Activated CD4-positive, alpha-beta T cell treated with anti-CD3 and anti-CD28 coated beads, Interleukin-2, amount 50 U/mL, for 4 hours (primary cell): Measurements from ENCODE around the gene PGM5.

ENCODE experiments used
- DNase-seq, 2 experiments: peaks; one replicate each; pipeline ENCODE4 v3.0.0-alpha.2; 2020

The PGM5 gene

GRCh38 chr9:68500457-68501381 lies 144.3 kb downstream of the PGM5 start:
- no peak for DNase-seq

GRCh38 chr9:68502279-68502678 lies 145.9 kb downstream of the PGM5 start:
- DNase-seq = no peak

- DNase-seq = no peak
These were observed 149.4 kb downstream of the PGM5 start for GRCh38 chr9:68505681-68506409.

- DNase-seq = no peak
These were observed 150.1 kb downstream of the PGM5 start for GRCh38 chr9:68506551-68506950.

- DNase-seq = no peak
These were observed 150.9 kb downstream of the PGM5 start for GRCh38 chr9:68507130-68507805.

- DNase-seq = no peak
These were observed 151.4 kb downstream of the PGM5 start for GRCh38 chr9:68507806-68508145.

GRCh38 chr9:68508547-68508946 lies 152.1 kb downstream of the PGM5 start:
- no peak for DNase-seq

- DNase-seq = no peak
These were observed 153.3 kb downstream of the PGM5 start for GRCh38 chr9:68509689-68510088.

- no peak for DNase-seq
These were observed 157.0 kb downstream of the PGM5 start for GRCh38 chr9:68513385-68513784.

- DNase-seq = no peak
These were observed 157.6 kb downstream of the PGM5 start for GRCh38 chr9:68513981-68514380.

- DNase-seq = no peak
These were observed 159.1 kb downstream of the PGM5 start for GRCh38 chr9:68515326-68516017.

GRCh38 chr9:68522131-68522530 lies 165.7 kb downstream of the PGM5 start:
- no peak for DNase-seq

- no peak for DNase-seq
These were observed 166.5 kb downstream of the PGM5 start for GRCh38 chr9:68522954-68523353.

GRCh38 chr9:68523367-68523936 lies 167.0 kb downstream of the PGM5 start:
- DNase-seq = no peak

GRCh38 chr9:68530618-68531017 lies 174.2 kb downstream of the PGM5 start:
- no peak for DNase-seq

GRCh38 chr9:68532131-68532530 lies 175.7 kb downstream of the PGM5 start:
- DNase-seq = no peak

GRCh38 chr9:68533678-68534077 lies 177.3 kb downstream of the PGM5 start:
- DNase-seq = no peak

- no peak for DNase-seq
These were observed 180.6 kb downstream of the PGM5 start for GRCh38 chr9:68536876-68537615.

- no peak for DNase-seq
These were observed 181.1 kb downstream of the PGM5 start for GRCh38 chr9:68537616-68537880.

GRCh38 chr9:68538200-68538599 lies 181.8 kb downstream of the PGM5 start:
- no peak for DNase-seq

- DNase-seq = no peak
These were observed 184.5 kb downstream of the PGM5 start, which contains the start of gene TMEM252 for GRCh38 chr9:68540712-68541535. Gene TMEM252, minus strand, starts transcription at chr9:68540883. Its CDS starts 69 bp downstream, at chr9:68540814.
